Measurements from ENCODE around the gene AEBP2. TPM values are rescaled to one million over a fixed set of nuclear protein-coding genes. Genes with fewer than 3 reads are reported as not detected.

Gene AEBP2
- total RNA-seq, 1 donor from 2014 or later = 35.2 TPM

DNA sequence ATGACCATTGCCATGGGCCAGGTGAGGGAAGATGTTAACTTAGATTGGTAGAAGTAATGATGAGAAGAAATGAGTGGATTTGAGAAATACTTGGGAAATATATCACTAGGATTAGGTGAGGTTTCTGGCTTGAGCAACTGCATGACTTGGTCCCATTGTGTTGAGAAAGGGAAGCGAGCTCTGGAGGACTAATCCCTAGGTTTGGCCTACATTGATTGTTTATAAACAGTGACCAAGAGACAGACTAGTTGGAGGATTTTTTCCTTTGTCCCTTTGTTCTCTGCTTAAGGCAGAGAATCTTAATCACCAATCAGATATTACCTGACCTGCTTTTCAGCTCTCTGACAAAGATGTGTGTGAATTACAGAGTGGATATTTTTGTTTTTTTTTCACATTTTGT is 100.5 kb downstream of the AEBP2 start:
- no peak overlapping the region for H3K4me3 Mint-ChIP-seq
- H3K36me3 Mint-ChIP-seq (ENCODE audit: low read depth) = peaks cover 9% of the 10 kb centered on the region
- DNase-seq (ENCODE audit: low read depth, low spot score) = no peak
- H3K27ac Mint-ChIP-seq (ENCODE audit: unreplicated experiment) = no peak overlapping the region
- H3K9me3 Mint-ChIP-seq = peaks cover 6% of the 10 kb centered on the region
- no peak for TF ChIP-seq CTCF (conservative IDR thresholded peaks at IDR 0.05)
- no peaks in the 10 kb centered on the region for H3K27me3 Mint-ChIP-seq (ENCODE audit: low read depth)
- H3K4me1 Mint-ChIP-seq = no peaks in the 10 kb centered on the region

DNA sequence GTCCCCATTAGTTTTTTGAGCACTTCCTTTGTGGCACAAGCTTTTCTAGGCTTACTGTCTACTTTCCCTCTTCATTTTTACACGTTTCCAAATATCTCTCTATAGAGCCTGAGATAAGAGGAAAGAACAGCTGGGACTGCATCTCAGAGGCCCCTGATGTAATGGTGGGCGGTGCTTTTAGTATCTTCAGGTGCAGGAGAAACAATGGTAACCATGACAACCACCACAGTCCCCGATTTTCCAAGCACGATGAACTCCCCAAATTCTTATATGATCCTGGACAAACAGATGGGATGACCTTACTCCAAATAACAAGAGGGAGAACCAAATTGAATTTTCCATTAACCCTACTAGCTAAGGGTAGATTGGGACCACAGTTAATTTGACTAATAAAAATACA is 103.3 kb downstream of the AEBP2 start:
- H3K27ac Mint-ChIP-seq (ENCODE audit: unreplicated experiment) = no peak overlapping the region
- peaks cover 19% of the 10 kb centered on the region for H3K4me1 Mint-ChIP-seq
- no peaks in the 10 kb centered on the region for H3K9me3 Mint-ChIP-seq
- no peak for TF ChIP-seq CTCF (conservative IDR thresholded peaks at IDR 0.05)
- no peak overlapping the region for H3K4me3 Mint-ChIP-seq
- no peak for DNase-seq (ENCODE audit: low read depth, low spot score)
- no peaks in the 10 kb centered on the region for H3K27me3 Mint-ChIP-seq (ENCODE audit: low read depth)
- no peaks in the 10 kb centered on the region for H3K36me3 Mint-ChIP-seq (ENCODE audit: low read depth)

DNA sequence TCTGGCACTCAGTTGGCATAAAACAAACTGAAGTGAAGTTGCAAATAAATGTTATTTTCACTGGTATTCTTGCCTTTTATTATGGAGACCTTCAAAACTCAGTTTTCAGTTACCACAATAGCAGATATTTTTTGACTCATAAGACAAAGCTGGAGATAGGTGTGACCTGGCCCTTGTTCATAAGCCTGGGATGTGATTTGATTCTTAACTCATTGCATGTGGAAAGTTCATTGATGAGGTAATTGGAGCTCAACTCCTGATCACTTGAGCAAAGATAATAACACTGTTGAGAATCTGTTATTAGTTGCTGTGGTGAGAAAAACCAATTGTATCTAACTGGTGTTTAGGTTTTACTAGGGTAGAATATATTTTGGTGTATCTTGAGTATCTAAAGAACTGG is 105.1 kb downstream of the AEBP2 start:
- Mint-ChIP-seq H3K4me1 (peaks cover 19% of the 10 kb centered on the region), H3K4me3 (no peak overlapping the region), H3K9me3 (no peaks in the 10 kb centered on the region), H3K36me3 (ENCODE audit: low read depth) (no peaks in the 10 kb centered on the region), H3K27me3 (ENCODE audit: low read depth) (no peaks in the 10 kb centered on the region), H3K27ac (ENCODE audit: unreplicated experiment) (no peak overlapping the region)
- no peak for DNase-seq (ENCODE audit: low read depth, low spot score)
- no peak for TF ChIP-seq CTCF (conservative IDR thresholded peaks at IDR 0.05)

- no peaks in the 10 kb centered on the region for H3K27me3 Mint-ChIP-seq (ENCODE audit: low read depth)
- no peak for TF ChIP-seq CTCF (conservative IDR thresholded peaks at IDR 0.05)
- H3K9me3 Mint-ChIP-seq = no peaks in the 10 kb centered on the region
- H3K27ac Mint-ChIP-seq (ENCODE audit: unreplicated experiment) = no peak overlapping the region
- no peaks in the 10 kb centered on the region for H3K36me3 Mint-ChIP-seq (ENCODE audit: low read depth)
- H3K4me1 Mint-ChIP-seq = peaks cover 19% of the 10 kb centered on the region
- no peak overlapping the region for H3K4me3 Mint-ChIP-seq
- DNase-seq (ENCODE audit: low read depth, low spot score) = no peak
These were observed 106.0 kb downstream of the AEBP2 start for GRCh38 chr12:19545301-19545700.

- Mint-ChIP-seq H3K27ac (ENCODE audit: unreplicated experiment) (no peak overlapping the region), H3K9me3 (no peaks in the 10 kb centered on the region), H3K4me3 (no peak overlapping the region), H3K36me3 (ENCODE audit: low read depth) (no peaks in the 10 kb centered on the region), H3K4me1 (peaks cover 19% of the 10 kb centered on the region), H3K27me3 (ENCODE audit: low read depth) (no peaks in the 10 kb centered on the region)
- TF ChIP-seq CTCF (conservative IDR thresholded peaks at IDR 0.05) = no peak
- no peak for DNase-seq (ENCODE audit: low read depth, low spot score)
These were observed 106.7 kb downstream of the AEBP2 start for GRCh38 chr12:19546027-19546426.
